Stomach smooth muscle (tissue), 2 donors: Measurements from ENCODE around the gene PALM2AKAP2.

Experiments used
- H3K27ac ChIP-seq: one replicate; pipeline ENCODE4 v1.7.0; 2013; ENCODE audit warnings: mild to moderate bottlenecking, low read length, inconsistent platforms
- H3K27me3 ChIP-seq, 2 donors: one replicate each; pipeline ENCODE4 v1.7.0; 2013; ENCODE audit warnings: low read length in 2 of 2; ENCODE audit not compliant: insufficient read depth in 2 of 2, control insufficient read depth in 1 of 2
- H3K36me3 ChIP-seq, 2 donors: one replicate each; pipeline ENCODE4 v1.7.0; 2013; ENCODE audit warnings: low read length in 2 of 2; ENCODE audit not compliant: control insufficient read depth in 2 of 2, insufficient read depth in 2 of 2
- H3K4me1 ChIP-seq: one replicate; pipeline ENCODE4 v1.7.0; 2013; ENCODE audit warnings: low read length; ENCODE audit not compliant: control insufficient read depth, insufficient read depth
- H3K4me3 ChIP-seq, 2 donors: one replicate each; pipeline ENCODE4 v1.7.0; 2013; ENCODE audit warnings: low read length in 2 of 2
- H3K9ac ChIP-seq, 2 donors: one replicate each; pipeline ENCODE4 v1.7.0; 2013; ENCODE audit warnings: low read length in 2 of 2, mild to moderate bottlenecking in 1 of 2
- H3K9me3 ChIP-seq, 2 donors: one replicate each; pipeline ENCODE4 v1.7.0; 2013; ENCODE audit warnings: low read length in 2 of 2; ENCODE audit not compliant: control insufficient read depth in 2 of 2
- donor health status: healthy.
- donor health status: Pancreatic carcinoma.

PALM2AKAP2 gene

GRCh38 chr9:109791003-109791677 is 11.1 kb downstream of the PALM2AKAP2 start:
- H3K27me3 ChIP-seq = no peaks in the 10 kb centered on the region
- peaks cover 5% of the 10 kb centered on the region for H3K4me1 ChIP-seq
- no peaks in the 10 kb centered on the region for H3K9me3 ChIP-seq
- no peak overlapping the region for H3K27ac ChIP-seq
- H3K4me3 ChIP-seq = no peak overlapping the region
- H3K9ac ChIP-seq = no peak overlapping the region
- no peaks in the 10 kb centered on the region for H3K36me3 ChIP-seq

GRCh38 chr9:109791747-109792146 is 11.7 kb downstream of the PALM2AKAP2 start:
- H3K9ac ChIP-seq = no peak overlapping the region
- H3K36me3 ChIP-seq = no peaks in the 10 kb centered on the region
- H3K4me1 ChIP-seq = peaks cover 5% of the 10 kb centered on the region
- no peaks in the 10 kb centered on the region for H3K9me3 ChIP-seq
- no peak overlapping the region for H3K4me3 ChIP-seq
- H3K27ac ChIP-seq = no peak overlapping the region
- H3K27me3 ChIP-seq = no peaks in the 10 kb centered on the region

- Histone ChIP-seq H3K4me1 (peaks cover 5% of the 10 kb centered on the region), H3K9ac (no peak overlapping the region), H3K36me3 (no peaks in the 10 kb centered on the region), H3K9me3 (no peaks in the 10 kb centered on the region), H3K4me3 (no peak overlapping the region), H3K27ac (no peak overlapping the region), H3K27me3 (no peaks in the 10 kb centered on the region)
These were observed 13.1 kb downstream of the PALM2AKAP2 start for GRCh38 chr9:109792951-109793546.

GRCh38 chr9:109793921-109794320 is 13.9 kb downstream of the PALM2AKAP2 start:
- H3K9me3 ChIP-seq = no peaks in the 10 kb centered on the region
- no peak overlapping the region for H3K4me3 ChIP-seq
- no peak overlapping the region for H3K27ac ChIP-seq
- H3K9ac ChIP-seq = no peak overlapping the region
- H3K4me1 ChIP-seq = peaks cover 5% of the 10 kb centered on the region
- no peaks in the 10 kb centered on the region for H3K27me3 ChIP-seq
- no peaks in the 10 kb centered on the region for H3K36me3 ChIP-seq

GRCh38 chr9:109794361-109795012 is 14.5 kb downstream of the PALM2AKAP2 start:
- Histone ChIP-seq H3K4me1 (peaks cover 5% of the 10 kb centered on the region), H3K27ac (no peak overlapping the region), H3K9me3 (no peaks in the 10 kb centered on the region), H3K36me3 (no peaks in the 10 kb centered on the region), H3K4me3 (no peak overlapping the region), H3K27me3 (no peaks in the 10 kb centered on the region), H3K9ac (no peak overlapping the region)

GRCh38 chr9:109795613-109796012 is 15.6 kb downstream of the PALM2AKAP2 start:
- no peak overlapping the region for H3K4me3 ChIP-seq
- no peaks in the 10 kb centered on the region for H3K36me3 ChIP-seq
- H3K4me1 ChIP-seq = peaks cover 5% of the 10 kb centered on the region
- H3K9me3 ChIP-seq = no peaks in the 10 kb centered on the region
- H3K27me3 ChIP-seq = no peaks in the 10 kb centered on the region
- H3K27ac ChIP-seq = no peak overlapping the region
- no peak overlapping the region for H3K9ac ChIP-seq

- H3K36me3 ChIP-seq = no peaks in the 10 kb centered on the region
- H3K27me3 ChIP-seq = no peaks in the 10 kb centered on the region
- H3K9ac ChIP-seq = no peak overlapping the region
- H3K27ac ChIP-seq = no peak overlapping the region
- peaks cover 5% of the 10 kb centered on the region for H3K4me1 ChIP-seq
- no peaks in the 10 kb centered on the region for H3K9me3 ChIP-seq
- H3K4me3 ChIP-seq = no peak overlapping the region
These were observed 16.1 kb downstream of the PALM2AKAP2 start for GRCh38 chr9:109796078-109796477.

GRCh38 chr9:109797006-109797405 is 17.0 kb downstream of the PALM2AKAP2 start:
- Histone ChIP-seq H3K9ac (no peak overlapping the region), H3K27ac (no peak overlapping the region)

GRCh38 chr9:109797509-109797908 is 17.5 kb downstream of the PALM2AKAP2 start:
- Histone ChIP-seq H3K4me3 (no peak overlapping the region), H3K9me3 (no peaks in the 10 kb centered on the region), H3K4me1 (no peaks in the 10 kb centered on the region), H3K27me3 (no peaks in the 10 kb centered on the region), H3K36me3 (no peaks in the 10 kb centered on the region), H3K27ac (no peak overlapping the region), H3K9ac (no peak overlapping the region)

More at GRCh38 chr9:109797006-109797405, 17.0 kb downstream of the PALM2AKAP2 start:
- Histone ChIP-seq H3K4me1 (no peaks in the 10 kb centered on the region), H3K27me3 (no peaks in the 10 kb centered on the region), H3K9me3 (no peaks in the 10 kb centered on the region), H3K4me3 (no peak overlapping the region), H3K36me3 (no peaks in the 10 kb centered on the region)

GRCh38 chr9:109799141-109799540 is 19.1 kb downstream of the PALM2AKAP2 start:
- no peaks in the 10 kb centered on the region for H3K4me1 ChIP-seq
- no peak overlapping the region for H3K27ac ChIP-seq

GRCh38 chr9:109799792-109800191 is 19.8 kb downstream of the PALM2AKAP2 start:
- no peak overlapping the region for H3K4me3 ChIP-seq
- no peaks in the 10 kb centered on the region for H3K9me3 ChIP-seq
- no peaks in the 10 kb centered on the region for H3K36me3 ChIP-seq
- no peak overlapping the region for H3K27ac ChIP-seq
- no peak overlapping the region for H3K9ac ChIP-seq
- H3K27me3 ChIP-seq = no peaks in the 10 kb centered on the region
- no peaks in the 10 kb centered on the region for H3K4me1 ChIP-seq

More at GRCh38 chr9:109799141-109799540, 19.1 kb downstream of the PALM2AKAP2 start:
- Histone ChIP-seq H3K9ac (no peak overlapping the region), H3K4me3 (no peak overlapping the region), H3K9me3 (no peaks in the 10 kb centered on the region), H3K27me3 (no peaks in the 10 kb centered on the region), H3K36me3 (no peaks in the 10 kb centered on the region)
